HG03095 (cell line): Measurements from ENCODE around the gene SLAMF1.
"Not testable (repeated sequence)": the region's sequence is repeated elsewhere in the genome, so short reads cannot be mapped to it uniquely, and the experiment has no call there.

ENCODE experiments used
- ATAC-seq: cut with Tn5 transposase; IDR thresholded peaks from one replicate; pipeline ENCODE4 v1.9.1; 2021; ENCODE audit warnings: moderate library complexity; ENCODE audit not compliant: unreplicated experiment

Gene SLAMF1

DNA sequence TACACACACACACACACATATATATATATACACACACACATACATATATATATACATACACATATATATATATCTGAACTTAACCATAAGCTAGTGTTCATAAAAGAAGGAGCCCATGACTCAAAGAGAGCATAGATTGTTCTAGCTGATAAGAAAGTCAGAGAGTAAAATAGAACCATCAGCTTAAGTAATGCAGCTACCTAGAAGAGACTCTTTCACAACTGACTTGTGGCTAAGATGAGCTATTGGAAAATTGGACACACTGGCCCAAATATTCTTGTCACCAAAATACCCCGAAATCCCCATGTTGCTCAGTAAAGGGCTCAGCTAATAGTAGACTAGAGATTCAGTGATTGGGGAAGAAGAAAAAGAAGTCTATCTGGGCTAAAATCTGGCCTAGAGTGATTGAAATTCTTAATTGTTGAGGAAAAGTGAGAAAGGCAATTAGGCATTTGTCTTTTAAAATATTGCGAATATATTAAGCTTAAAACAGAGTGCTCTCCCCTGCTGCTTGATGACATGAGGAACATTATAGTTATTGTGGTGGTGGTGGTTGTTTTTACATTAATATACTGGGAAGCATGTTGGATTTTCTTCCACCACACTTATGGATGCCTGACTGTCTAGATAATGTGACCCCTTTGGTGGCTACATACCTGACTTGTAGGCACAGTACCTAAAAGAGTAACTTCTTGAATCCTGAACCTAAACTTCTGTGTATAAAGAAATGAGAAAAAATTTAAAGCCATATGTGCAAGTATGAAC is 6.3 kb downstream of the SLAMF1 start:
- ATAC-seq = no peak

DNA sequence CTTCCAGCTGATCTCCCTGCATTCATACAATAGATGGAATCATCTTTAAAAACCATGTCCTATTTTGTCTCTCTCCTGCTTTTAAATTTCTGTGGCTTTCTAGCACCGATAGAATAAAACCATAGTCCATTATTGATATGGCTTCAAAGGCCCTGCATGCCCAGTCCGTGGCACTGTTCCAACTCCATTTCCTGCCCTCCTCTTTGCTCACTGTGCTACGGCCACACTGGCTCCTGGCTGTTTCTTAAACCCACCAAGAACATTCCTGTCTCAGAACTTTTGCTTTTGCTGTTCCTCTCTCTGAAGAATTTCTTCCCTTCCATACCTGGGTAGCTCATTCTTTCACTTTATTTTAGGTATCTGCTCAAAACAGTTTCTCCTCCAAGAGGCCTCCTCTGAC is 7.2 kb downstream of the SLAMF1 start:
- ATAC-seq = no peak

DNA sequence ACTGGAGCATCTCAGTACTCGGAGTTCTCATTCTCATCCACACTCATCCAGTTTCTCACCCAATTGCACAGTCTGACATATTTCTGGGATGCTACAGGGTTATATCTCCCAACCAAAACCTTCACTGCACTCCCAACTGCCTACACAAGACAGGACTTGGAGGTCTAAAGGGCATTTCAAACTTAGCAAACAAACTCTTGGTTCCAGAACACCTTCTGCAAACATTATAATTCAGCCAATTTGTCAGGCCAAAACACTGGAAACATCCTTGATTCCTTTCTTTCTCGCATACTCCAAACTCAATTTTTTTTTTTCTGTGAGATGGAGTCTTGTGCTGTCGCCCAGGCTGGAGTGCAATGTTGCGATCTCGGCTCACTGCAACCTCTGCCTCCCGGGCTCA is 7.9 kb downstream of the SLAMF1 start:
- ATAC-seq = no peak

DNA sequence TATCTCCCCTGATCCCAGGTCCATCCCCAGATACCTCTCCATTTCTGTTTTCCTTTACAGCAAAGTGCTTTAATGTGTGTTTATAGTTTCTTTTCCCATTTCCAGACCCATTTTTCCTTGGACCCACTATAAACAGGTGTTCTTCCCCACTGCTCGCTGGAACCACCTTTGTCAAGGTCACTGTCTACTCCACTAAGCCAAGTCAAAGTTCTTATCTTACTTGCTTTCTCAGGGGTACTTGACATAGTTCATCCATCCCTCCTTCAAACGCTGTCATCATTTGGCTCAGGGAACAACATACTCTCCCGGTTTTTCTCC is 8.3 kb downstream of the SLAMF1 start:
- no peak for ATAC-seq

DNA sequence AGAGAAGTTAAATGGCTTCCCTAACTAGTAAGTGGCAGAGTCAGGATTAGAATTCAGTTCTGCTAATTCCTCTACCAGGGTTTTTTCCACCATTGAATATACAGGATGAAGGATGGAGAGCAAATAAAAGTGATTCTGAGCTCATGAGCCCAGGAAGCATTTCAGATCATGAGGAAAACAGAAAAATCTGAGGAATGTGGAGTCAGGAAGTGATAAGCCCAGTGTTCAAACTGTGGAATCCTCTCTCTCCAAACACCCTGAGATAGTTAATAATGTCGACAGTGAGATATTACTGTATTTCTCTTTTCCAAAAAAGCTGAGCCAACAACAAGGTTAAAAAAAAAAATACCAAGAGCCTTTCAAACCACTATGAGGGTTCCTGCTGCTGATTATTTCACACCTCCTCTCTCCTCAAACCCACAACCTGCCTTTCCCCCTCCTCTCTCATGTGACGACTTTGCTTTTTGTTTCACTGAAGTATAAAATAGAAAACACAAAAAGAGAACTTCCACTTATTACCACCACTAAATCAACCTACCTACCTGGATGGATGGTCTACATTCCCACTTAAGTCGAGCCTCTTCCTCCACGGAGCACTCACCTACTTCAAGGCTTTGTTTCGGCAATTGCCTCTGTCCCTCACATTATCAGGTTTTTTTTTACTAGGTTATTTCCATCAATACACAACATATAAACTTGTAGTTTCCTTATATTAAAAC is 8.9 kb downstream of the SLAMF1 start:
- ATAC-seq = no peak

DNA sequence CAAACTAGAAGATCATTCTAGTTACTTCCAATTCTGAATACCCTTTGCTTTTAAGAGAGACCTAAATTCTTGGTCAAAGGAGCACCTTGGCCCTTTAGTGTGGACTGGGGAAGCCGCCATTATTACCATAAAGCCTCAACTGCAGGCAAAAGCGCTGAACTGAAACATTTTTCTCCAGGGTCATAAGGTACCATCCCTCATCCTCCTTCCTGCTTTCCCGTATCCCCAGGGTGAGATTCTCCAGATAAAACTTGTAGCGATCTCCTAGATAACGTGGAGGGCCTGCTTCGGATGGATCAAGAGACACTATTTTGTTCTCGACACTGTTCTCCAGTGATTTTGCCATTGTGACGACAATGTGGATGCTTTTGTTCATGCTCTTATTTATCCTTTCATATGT is 9.8 kb downstream of the SLAMF1 start:
- no peak for ATAC-seq

DNA sequence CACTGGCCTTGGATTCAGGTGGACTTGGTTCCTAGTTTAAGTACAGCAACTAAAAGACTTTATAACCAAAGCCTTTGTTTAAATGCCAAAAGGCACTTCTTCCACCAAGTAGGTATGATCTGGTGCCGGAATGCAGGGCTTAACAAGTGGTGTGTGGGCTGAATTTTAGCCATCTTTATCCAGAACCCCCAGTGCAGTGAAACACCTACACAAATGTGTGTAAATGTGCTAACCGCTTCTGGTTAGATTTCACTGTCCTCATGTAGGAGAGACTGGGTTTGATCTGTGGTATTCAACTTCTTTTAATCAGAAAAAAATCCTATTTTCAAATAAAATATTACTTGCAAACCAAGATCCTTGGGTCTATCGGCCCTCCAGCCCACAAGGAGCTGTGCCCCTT is 10.3 kb downstream of the SLAMF1 start:
- no peak for ATAC-seq

DNA sequence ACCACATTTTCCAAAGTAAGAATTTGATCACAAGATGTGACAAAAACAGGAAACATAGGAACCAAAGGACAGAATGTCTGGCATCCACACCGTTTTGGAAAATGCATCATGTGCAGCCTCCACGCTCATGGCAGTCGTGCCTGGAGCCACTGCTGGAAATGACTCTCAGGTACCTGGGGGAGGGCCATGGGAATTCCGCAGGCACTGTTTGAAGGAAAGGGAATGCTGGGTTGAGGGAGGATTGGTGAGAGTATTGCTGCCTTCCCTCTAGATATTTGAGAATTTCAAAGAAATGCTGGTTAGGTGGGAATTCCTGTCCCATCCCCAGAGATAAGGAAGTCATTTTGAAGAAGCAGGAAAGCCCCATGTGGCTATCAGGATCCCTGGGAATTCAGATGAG is 10.8 kb downstream of the SLAMF1 start:
- ATAC-seq = no peak

DNA sequence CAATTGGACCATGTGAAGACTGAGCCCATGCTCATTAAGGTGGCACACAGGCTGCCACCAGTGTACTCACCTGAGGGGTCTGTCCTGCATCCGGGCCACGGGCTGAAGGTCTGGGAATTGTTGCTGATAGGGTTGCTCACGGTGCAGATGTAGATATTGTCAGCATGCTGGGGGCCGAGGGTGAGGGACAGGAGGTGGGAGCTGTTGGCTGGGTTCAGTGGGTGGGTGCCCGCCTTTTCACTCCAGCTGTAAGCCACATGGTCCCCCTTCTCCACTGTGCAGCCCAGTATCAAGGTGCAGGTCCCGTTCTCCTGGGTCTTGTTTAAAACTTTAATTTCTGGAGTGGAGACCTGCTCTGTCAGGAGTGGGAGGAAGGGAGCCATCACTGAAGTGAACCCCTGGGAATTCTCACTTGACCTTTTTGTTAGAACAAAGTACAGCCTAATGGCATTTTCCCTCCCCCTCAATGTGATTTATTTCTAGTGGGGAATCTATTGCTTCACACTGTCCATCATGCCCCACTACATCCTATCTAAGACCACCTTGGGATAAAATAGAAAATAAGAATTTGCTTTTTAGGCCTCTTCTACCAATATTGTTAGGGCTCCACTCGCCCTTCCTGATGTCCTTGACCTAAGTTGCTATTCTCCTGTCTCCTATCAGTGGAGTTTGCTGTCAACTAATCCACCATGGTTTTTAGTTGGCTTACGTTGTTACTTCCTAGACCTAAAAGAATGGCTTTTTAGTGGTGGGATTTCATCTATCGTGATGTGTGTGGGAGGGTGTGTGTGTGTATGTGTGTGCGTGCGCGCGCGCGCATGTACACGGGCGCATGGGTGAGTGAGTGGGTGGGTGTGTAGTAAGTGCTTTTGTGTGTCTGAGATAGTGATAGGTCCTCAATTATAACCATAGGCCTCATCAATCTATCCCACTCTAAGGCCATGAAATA is 12.0 kb downstream of the SLAMF1 start:
- no peak for ATAC-seq

DNA sequence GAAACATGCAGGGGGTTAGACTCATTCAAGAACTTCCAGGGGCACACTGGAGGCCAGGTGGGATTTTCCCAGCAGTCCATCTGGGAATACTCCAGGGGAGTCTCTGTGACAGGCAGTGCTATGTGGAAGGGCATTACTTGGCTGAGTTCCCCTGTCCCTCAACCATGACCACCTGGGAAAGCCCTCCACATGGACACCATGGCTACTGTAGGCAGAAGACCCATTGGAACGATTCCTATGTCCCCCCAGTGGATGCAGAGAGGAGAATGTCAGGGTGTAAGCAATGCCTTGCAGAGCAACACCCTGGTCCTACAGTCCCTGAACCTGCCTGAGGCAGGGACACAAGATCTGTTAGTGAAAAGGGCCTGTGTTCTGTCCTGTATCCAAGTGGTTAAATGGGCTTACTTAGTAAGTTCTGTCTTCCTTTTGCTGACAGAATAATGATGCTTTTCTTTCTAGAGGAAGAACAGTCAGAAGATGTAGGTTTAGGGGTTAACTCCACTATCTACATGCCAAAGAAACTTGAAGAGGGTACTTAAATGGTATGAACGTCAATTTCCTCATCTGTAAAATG is 13.4 kb downstream of the SLAMF1 start:
- no peak for ATAC-seq

DNA sequence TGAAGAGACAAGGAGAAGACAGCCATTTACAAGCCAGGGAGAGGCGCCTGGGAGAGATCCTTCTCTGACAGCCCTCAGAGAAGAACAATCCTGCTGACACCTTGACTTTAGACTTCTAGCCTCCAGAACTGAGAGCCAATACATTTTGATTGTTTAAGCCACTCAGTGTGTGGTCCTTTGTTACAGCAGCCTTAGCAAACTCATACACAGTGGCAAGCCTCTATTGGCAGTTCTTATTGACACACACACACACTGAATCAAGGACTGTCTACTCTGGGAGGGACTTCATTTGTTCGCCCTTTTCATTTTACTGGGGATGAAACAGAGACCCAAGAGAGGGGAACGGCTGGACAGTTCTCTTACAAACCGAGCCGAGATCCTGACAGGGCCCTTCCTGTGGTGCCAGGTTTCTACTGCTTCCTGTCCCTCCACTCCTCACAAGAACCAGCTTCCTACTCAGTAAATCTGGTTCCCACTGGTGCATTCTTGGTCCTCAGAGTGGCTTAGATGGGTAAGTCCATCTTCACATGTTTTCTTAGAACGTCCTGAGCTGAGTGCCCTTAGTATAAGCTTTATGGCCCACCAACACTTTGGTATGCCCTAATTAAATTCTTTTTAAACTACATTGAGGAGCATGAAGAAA is 14.7 kb downstream of the SLAMF1 start:
- no peak for ATAC-seq

DNA sequence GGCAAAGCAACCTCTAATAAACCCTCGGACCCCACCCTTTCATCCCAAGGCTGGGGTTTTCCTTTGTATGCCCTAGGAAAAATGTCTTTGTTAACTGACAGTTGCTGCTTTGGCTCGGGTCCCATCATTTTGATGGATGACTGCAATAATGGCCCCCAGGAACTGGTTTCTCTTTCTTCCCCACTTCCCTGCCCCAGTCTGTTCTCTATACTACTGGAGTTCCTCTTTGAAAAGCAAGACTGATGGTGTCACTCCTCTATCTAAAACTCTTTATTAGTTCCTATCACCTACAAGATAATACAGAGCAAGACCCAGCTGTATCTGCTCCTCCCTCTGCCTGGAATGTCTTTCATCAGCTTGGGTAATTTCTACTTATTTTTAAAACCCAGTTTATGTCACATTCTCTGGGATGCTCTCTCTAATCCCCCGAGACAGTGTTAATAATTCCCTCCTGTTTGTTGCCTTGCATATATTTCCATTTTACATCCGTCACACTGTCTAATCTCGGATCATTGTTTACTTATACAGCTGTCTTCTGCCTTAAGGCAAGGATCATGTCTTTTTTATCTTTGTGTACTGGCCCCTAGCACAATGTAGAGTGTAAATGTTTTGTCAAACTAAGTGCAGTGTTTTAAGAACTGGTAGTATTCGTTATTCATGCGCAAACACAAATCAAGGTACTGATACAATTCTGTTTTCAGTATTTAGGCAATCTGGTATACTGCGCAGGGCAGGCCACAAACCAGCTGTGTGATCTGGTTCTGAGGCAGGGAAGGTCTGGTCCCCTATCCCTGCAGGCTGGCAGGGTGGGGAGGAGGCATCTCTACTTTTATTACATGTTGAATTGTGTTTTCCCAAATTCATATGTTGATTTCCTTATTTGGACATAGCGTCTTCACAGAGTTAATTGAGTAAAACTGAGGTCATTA is 16.1 kb downstream of the SLAMF1 start:
- ATAC-seq = no peak

DNA sequence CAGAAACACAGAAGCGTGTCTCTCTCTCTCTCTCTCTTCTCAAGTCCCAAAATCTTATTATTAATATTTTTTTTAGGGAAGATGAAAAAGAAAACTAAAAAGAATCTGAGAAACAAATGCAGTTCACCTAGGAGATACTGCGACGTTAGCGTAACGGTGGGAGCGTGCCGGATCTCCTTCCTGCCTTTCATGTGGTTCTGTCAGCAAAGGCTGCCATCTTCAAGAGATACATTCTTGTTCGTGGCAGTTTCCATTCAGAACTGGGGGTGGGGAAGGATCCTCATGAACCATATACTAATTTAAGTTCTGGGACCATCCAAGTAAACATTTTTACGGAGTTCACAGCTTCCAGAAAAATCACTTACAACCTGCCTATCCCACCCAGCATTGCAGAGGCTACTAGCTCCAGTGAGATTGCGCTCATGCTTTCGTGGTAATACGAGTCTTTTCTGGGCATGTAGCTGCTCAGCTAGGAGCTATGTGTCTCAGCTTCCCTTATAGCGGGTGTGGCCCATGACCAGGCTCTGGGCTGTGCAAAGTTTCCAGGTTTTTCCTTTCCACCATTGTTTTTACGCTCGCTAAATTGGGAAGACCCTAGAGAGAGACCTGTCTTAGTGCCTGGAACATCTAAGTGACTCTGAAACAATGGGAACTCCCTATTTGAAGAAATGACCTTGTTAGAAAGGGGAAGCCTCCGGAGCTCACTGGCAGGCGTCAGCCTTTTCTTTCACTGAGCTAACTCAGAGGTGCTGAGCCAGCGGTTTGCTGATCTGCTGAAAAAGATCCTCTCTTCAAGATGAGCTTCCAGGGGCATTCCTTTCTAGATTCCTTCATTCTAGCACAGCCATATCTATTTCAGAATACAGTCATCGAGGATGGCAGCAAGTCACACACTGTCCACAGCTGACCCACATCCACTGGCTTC is 17.3 kb downstream of the SLAMF1 start:
- no peak for ATAC-seq

DNA sequence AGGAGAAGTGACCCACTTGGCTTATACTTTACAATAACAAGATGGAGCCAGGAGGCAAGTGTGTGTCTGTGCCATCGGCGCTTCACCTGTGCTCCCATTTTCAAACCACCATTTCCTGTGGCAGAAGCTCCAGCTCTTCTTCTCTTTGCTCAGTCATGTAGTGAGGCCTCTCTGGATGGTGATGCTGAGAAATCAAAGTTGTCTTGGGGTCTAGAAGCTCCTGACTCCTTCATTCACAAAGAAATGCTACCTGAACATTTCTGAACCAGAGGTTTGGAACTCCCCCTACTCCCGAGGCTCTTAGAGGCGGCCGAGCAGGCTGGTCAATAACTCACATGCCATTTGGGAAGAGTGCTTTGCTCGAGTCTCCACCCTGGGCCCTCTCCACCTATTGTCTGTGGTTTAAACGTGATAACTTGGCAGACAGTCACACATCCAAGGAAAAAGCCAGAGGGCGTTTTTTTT is 18.0 kb downstream of the SLAMF1 start:
- no peak for ATAC-seq

DNA sequence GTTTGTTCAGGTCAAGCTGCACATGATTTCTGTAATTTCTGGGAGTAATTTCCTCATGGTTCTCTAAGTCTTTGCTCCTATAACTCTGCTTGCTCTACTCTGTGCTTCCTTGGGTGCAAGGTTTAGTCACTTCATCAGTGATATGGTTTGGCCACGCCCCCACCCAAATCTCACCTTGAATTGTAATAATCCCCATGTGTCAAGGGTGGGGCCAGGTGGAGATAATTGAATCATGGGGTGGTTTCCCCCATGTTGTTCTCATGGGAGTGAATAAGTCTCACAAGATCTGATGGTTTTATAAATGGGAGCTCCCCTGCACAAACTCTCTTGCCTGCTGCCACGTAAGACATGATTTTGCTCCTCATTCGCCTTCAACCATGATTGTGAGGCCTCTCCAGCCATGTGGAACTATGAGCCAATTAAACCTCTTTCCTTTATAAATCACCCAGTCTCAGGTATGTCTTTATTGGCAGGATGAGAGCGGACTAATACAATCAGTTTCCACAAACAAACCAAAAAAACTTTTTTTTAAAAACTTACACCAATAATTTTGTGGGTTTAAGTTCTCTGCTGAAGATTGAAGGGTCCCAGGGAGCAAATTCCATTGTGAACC is 19.1 kb downstream of the SLAMF1 start:
- ATAC-seq = not testable (repeated sequence)

DNA sequence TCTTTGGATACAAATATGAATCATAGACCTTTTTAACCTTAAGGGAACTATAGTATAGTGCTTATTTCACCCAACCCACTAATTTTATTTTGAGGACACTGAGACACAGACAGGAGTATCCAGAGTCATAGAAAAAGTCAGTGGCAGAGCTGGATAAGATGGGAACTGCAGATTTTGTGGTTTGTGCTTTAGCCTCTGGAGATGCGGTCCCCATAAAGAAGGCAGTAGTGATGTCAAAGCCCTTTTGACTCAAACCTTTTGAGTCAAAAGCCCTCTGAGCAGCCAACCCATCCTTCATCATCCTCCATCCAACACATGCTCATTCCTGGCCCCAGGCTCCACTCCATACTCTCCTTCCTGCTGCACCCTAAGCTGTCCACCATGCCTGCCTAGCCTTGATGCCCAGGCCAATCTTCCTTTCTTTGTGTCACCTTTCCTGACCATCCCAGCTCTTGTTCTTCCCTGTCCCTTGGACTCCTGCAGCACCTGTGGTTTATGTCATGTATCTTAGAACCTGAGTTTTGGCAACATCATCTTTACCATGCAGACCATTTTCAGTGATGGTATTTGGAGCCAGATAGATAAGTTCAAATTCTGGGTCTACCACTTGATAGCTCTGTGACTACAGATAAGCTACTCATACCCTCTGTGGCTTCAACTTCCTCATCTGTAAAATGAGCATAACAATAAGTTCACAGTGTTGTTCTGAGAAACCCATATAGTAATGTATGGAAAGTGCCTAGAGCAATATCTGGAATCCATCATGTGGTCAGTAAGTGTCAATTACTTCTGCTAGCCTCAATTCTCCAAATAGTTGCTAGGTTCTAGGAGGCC is 20.1 kb downstream of the SLAMF1 start:
- no peak for ATAC-seq
